SU-DHL-6 (cell line): Measurements from ENCODE around the gene CD34.

Source experiments
- CTCF ChIP-seq: fragments of 200-600 bp; sonication (generic); IDR thresholded peaks from one replicate; pipeline ENCODE4 v1.5.1; 2017; ENCODE audit warnings: antibody characterized with exemption, mild to moderate bottlenecking, low read length, moderate library complexity; ENCODE audit not compliant: insufficient read depth, poor library complexity, severe bottlenecking
- EZH2phosphoT487 ChIP-seq: fragments of 200-600 bp; sonication (generic), shearing (Covaris generic); conservative IDR thresholded peaks from 2 replicates; pipeline ENCODE4 v1.6.1; 2018; ENCODE audit warnings: mild to moderate bottlenecking, antibody characterized with exemption, low read length, moderate library complexity, mixed read lengths

GRCh38 chr1:207835958-207836357 lies 75.0 kb downstream of the CD34 start:
- TF ChIP-seq CTCF (no peak), EZH2phosphoT487 (no peak)
